ENCODE measurements around the gene PDP2. TPM values are rescaled to one million over a fixed set of nuclear protein-coding genes. Genes with fewer than 3 reads are reported as not detected.

The PDP2 gene
- total RNA-seq, 1 experiment from 2014 or later: 21.5 TPM

GRCh38 chr16:66898207-66898606 is 17.9 kb downstream of the PDP2 start:
- Mint-ChIP-seq H3K27ac (ENCODE audit: low read depth, unreplicated experiment) (no peak overlapping the region), H3K4me1 (ENCODE audit: insufficient read depth, unreplicated experiment) (peaks cover 36% of the 10 kb centered on the region), H3K27me3 (ENCODE audit: insufficient read depth, unreplicated experiment) (no peaks in the 10 kb centered on the region), H3K4me3 (ENCODE audit: unreplicated experiment) (no peak overlapping the region), H3K36me3 (ENCODE audit: insufficient read depth, unreplicated experiment) (peaks cover 6% of the 10 kb centered on the region), H3K9me3 (ENCODE audit: unreplicated experiment) (no peaks in the 10 kb centered on the region)
- TF ChIP-seq CTCF (IDR thresholded peaks at IDR 0.05; ENCODE audit: unreplicated experiment): no peak
- no peak for DNase-seq (ENCODE audit: unreplicated experiment)
- ChIA-PET CTCF (interaction anchor here (0.6 to 7.1 kb wide), 6 partner anchors 10 to 59 kb away, joined by 3 to 62 read pairs (median 4); partner anchors contain the start of gene RRAD), POLR2A (interaction anchor here (0.9 to 6.6 kb wide), 5 partner anchors 17 to 38 kb away, joined by 3 to 48 read pairs (median 4); partner anchors contain the start of genes CIAO2B and PDP2)
- BruUV-seq (replicated peaks): no TSS peak
- intact Hi-C loops (cut with micrococcal nuclease): loop anchor here (5.0 kb wide), 1 partner anchor 284 kb away; the partner anchor contains the start of gene MATCAP1

GRCh38 chr16:66898933-66899309 is 18.6 kb downstream of the PDP2 start:
- Mint-ChIP-seq H3K27ac (ENCODE audit: low read depth, unreplicated experiment) (no peak overlapping the region), H3K4me1 (ENCODE audit: insufficient read depth, unreplicated experiment) (peaks cover 36% of the 10 kb centered on the region), H3K36me3 (ENCODE audit: insufficient read depth, unreplicated experiment) (peaks cover 6% of the 10 kb centered on the region), H3K4me3 (ENCODE audit: unreplicated experiment) (no peak overlapping the region), H3K9me3 (ENCODE audit: unreplicated experiment) (no peaks in the 10 kb centered on the region), H3K27me3 (ENCODE audit: insufficient read depth, unreplicated experiment) (no peaks in the 10 kb centered on the region)
- no TSS peak for BruUV-seq (replicated peaks)
- ChIA-PET POLR2A (interaction anchor here (0.9 to 6.6 kb wide), 5 partner anchors 18 to 38 kb away, joined by 3 to 48 read pairs (median 4); partner anchors contain the start of genes CIAO2B and PDP2), CTCF (interaction anchor here (0.8 to 7.1 kb wide), 3 partner anchors 11 to 33 kb away, joined by 3 to 62 read pairs (median 3); partner anchors contain the start of gene RRAD)
- no peak for TF ChIP-seq CTCF (IDR thresholded peaks at IDR 0.05; ENCODE audit: unreplicated experiment)
- intact Hi-C loops (cut with micrococcal nuclease): loop anchor here (5.0 kb wide), 1 partner anchor 283 kb away; the partner anchor contains the start of gene MATCAP1
- DNase-seq (ENCODE audit: unreplicated experiment): no peak

GRCh38 chr16:66899310-66899944 is 19.1 kb downstream of the PDP2 start:
- no peak for DNase-seq (ENCODE audit: unreplicated experiment)
- Mint-ChIP-seq H3K36me3 (ENCODE audit: insufficient read depth, unreplicated experiment) (peaks cover 6% of the 10 kb centered on the region), H3K27me3 (ENCODE audit: insufficient read depth, unreplicated experiment) (no peaks in the 10 kb centered on the region), H3K27ac (ENCODE audit: low read depth, unreplicated experiment) (peak overlapping the region; percentile 25), H3K4me3 (ENCODE audit: unreplicated experiment) (no peak overlapping the region), H3K9me3 (ENCODE audit: unreplicated experiment) (no peaks in the 10 kb centered on the region), H3K4me1 (ENCODE audit: insufficient read depth, unreplicated experiment) (peaks cover 36% of the 10 kb centered on the region)
- ChIA-PET CTCF (interaction anchor here (0.6 to 1.2 kb wide), 2 partner anchors 249 to 270 kb away, joined by 3 to 4 read pairs; no protein-coding TSS in a partner anchor), POLR2A (interaction anchor here (0.5 to 6.6 kb wide), 7 partner anchors 11 to 958 kb away, joined by 3 to 48 read pairs (median 4); partner anchors contain the start of genes CIAO2B and PDP2)
- no peak for TF ChIP-seq CTCF (IDR thresholded peaks at IDR 0.05; ENCODE audit: unreplicated experiment)
- BruUV-seq (replicated peaks): no TSS peak
- intact Hi-C loops (cut with micrococcal nuclease): loop anchor here (5.0 kb wide), 1 partner anchor 283 kb away; the partner anchor contains the start of gene MATCAP1

All from MCF 10A (cell line).